Measurements from ENCODE around the gene MLXIPL.
"Not testable (repeated sequence)": the region's sequence is repeated elsewhere in the genome, so short reads cannot be mapped to it uniquely, and the experiment has no call there.

Gene MLXIPL

DNA sequence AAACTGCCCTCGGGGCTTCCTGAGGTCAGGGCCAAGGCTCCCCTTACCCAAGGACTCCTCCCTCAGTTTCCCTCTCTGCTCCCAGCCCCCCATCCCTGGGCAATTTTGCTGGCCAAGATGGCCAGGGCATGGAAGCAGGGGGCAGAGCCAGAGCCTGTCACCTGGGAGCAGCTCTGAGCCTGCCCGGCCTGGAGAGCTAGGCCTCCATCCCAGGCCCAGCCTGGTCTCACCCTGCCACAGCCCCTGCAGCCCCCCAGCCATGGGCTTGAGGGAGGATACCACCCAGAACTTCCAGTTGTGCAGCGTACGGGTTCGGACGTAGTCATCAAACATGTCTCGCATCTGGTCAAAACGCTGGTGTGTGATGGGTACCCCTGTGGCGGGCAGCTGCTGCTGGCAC, 29.0 kb downstream of the MLXIPL start:
- Histone ChIP-seq H3K4me1 (no peaks in the 10 kb centered on the region), H3K9me3 (no peaks in the 10 kb centered on the region), H3K4me3 (ENCODE audit: low read depth, low read length) (no peak overlapping the region), H3K27me3 (peaks cover 6% of the 10 kb centered on the region; the same call in 1 of the 2 replicates), H3K36me3 (no peaks in the 10 kb centered on the region)
- TF ChIP-seq, protein P1, sequence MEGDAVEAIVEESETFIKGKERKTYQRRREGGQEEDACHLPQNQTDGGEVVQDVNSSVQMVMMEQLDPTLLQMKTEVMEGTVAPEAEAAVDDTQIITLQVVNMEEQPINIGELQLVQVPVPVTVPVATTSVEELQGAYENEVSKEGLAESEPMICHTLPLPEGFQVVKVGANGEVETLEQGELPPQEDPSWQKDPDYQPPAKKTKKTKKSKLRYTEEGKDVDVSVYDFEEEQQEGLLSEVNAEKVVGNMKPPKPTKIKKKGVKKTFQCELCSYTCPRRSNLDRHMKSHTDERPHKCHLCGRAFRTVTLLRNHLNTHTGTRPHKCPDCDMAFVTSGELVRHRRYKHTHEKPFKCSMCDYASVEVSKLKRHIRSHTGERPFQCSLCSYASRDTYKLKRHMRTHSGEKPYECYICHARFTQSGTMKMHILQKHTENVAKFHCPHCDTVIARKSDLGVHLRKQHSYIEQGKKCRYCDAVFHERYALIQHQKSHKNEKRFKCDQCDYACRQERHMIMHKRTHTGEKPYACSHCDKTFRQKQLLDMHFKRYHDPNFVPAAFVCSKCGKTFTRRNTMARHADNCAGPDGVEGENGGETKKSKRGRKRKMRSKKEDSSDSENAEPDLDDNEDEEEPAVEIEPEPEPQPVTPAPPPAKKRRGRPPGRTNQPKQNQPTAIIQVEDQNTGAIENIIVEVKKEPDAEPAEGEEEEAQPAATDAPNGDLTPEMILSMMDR (IDR thresholded peaks at IDR 0.05; ENCODE audit: low read depth, low read length) = no peak
- no peak for DNase-seq

DNA sequence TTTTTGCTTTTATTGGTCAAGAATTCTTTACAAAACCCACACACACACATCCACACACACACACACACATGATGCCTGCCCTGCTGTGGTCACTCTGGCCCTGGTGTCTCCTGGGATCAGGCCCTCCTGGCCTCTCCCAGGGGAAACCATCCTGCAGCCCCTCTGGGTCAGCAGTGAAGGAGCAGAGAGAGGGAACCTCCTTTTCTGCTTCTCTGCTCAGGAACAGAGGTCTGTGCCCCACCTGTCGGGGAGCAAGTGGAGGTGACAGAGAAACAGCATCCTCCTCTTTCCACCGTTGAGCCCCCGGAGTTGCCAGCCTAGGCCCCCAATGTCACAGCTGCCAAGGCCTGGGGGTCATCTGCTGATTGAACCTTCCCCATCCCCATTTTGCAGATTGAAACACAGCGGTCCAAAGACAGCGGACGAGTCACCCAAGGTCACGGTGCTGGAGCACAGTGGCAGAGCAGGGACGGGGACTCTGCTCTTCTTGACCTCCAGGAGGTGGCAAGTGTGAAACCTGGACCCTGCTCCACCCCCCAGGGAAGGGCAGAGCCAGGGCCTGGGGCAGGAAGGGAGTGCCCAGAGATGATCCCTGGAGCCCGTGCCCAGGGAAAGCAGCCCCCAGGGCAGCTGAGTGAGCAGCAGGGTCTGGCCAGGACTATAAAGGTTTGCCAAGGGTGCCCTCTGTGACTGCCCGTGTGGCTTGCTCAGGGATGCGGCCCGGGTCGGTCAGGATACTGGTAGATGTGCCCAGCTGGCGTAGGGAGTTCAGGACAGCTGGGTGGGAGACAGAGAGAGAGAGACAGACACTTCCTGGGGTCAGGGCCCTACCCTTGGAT, 30.9 kb downstream of the MLXIPL start:
- no peaks in the 10 kb centered on the region for H3K4me1 ChIP-seq
- no peak overlapping the region for H3K4me3 ChIP-seq (ENCODE audit: low read depth, low read length)
- H3K27me3 ChIP-seq = peaks cover 5% of the 10 kb centered on the region; the same call in 1 of the 2 replicates
- TF ChIP-seq, protein P1 (IDR thresholded peaks at IDR 0.05; ENCODE audit: low read depth, low read length) = no peak
- H3K9me3 ChIP-seq = no peaks in the 10 kb centered on the region
- H3K36me3 ChIP-seq = no peaks in the 10 kb centered on the region
- no peak for DNase-seq

DNA sequence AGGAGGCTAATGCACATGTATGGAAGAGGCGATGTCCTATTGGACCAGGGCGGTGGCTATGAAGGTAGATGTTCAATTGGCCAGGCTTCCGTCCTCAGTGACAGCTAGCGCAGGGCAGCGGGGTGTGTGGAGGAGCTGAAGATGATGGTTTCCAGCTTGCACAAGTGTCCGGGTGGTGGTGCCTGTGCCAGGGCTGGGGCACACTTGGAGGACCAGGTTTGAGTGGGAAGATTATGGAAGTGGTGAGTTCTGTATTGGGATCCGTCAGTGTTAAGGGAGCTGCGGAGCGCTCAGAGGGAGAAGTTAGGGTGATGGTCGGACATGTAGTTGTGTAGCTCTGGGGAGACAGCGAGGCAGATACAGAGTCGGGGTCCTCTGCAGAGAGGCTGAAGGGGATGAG, 37.4 kb downstream of the MLXIPL start:
- no peaks in the 10 kb centered on the region for H3K4me1 ChIP-seq
- no peaks in the 10 kb centered on the region for H3K36me3 ChIP-seq
- TF ChIP-seq, protein P1 (IDR thresholded peaks at IDR 0.05; ENCODE audit: low read depth, low read length) = no peak
- no peaks in the 10 kb centered on the region for H3K9me3 ChIP-seq
- no peak overlapping the region for H3K4me3 ChIP-seq (ENCODE audit: low read depth, low read length)
- DNase-seq = no peak
- H3K27me3 ChIP-seq = no peaks in the 10 kb centered on the region

DNA sequence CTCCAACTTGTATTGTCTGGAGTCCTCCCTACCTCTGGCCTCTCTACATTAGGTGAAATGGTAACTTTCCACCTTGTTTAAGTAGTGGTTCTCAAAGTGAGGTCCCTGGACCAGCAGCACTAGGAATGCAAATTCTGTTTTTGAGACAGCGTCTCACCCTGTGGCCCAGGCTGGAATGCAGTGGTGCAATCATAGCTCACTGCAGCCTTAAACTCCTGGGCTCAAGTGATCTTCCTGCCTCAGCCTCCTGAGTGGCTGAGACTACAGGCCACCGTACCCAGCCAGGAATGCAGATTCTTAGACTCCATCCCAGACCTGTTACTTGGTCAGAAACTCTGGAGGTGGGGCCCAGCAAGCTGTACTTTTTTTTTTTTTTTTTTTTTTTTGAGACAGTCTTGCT, 39.1 kb downstream of the MLXIPL start:
- Histone ChIP-seq H3K4me3 (ENCODE audit: low read depth, low read length) (no peak overlapping the region), H3K36me3 (no peaks in the 10 kb centered on the region), H3K4me1 (no peaks in the 10 kb centered on the region), H3K9me3 (no peaks in the 10 kb centered on the region), H3K27me3 (no peaks in the 10 kb centered on the region)
- DNase-seq = no peak
- TF ChIP-seq, protein P1 (IDR thresholded peaks at IDR 0.05; ENCODE audit: low read depth, low read length) = no peak

DNA sequence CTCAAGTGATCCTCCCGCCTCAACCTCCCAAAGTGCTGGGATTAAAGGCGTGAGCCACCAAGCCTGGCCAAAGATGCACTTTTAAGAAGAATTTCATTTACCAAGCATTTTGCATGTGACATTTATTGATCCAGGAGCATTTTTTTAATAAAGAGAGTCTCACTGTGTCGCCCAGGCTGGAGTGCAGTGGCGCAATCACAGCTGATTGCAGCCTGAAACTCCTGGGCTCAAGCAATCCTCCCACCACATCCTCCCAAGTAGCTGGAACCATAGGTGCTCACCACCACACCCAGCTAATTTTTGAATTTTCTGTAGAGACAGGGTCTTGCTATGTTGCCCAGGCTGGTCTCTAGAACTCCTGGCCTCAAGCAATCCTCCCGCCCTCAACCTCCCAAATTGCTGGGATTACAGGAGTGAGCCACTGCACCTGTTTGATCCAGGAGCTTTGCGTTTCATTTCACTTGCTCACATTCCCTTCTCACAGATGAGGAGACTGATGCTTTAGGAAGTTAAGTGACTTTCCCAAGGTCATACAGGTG, 41.6 kb downstream of the MLXIPL start:
- Histone ChIP-seq H3K4me1 (no peaks in the 10 kb centered on the region), H3K36me3 (no peaks in the 10 kb centered on the region; the same call in 1 of the 2 replicates), H3K27me3 (no peaks in the 10 kb centered on the region), H3K9me3 (no peaks in the 10 kb centered on the region), H3K4me3 (ENCODE audit: low read depth, low read length) (no peak overlapping the region)
- TF ChIP-seq, protein P1 (IDR thresholded peaks at IDR 0.05; ENCODE audit: low read depth, low read length) = no peak
- no peak for DNase-seq

DNA sequence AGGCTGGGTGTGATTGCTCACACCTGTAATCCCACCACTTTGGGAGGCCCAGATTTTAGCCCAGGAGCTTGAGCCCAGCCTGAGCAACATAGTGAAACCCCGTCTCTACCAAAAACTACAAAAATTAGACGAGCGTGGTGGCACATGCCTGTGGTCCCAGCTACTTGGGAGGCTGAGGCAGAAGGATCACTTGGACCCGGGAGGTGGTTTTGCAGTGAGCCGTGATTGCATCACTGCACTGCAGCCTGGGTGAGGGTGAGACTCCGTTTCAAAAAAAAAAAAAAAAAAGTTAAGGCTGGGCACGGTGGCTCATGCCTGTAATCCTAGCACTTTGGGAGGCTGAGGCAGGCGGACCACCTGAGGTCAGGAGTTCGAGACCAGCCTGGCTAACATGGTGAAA, 43.3 kb downstream of the MLXIPL start:
- not testable (repeated sequence) for H3K27me3 ChIP-seq; H3K9me3 ChIP-seq; H3K4me3 ChIP-seq (ENCODE audit: low read depth, low read length); DNase-seq; H3K4me1 ChIP-seq; H3K36me3 ChIP-seq
